ENCODE data around the gene ITK.

The ITK gene

GRCh38 chr5:157271740-157272271 lies 91.2 kb downstream of the ITK start:
- no peak for TF ChIP-seq Cebpa-rat (IDR thresholded peaks at IDR 0.05)
- Histone ChIP-seq H3K4me3 (peak overlapping the region in 7 of 10 experiments; percentile 4 to 39 (median 27); a peak in 8 of 20 replicates), H3K9me3 (replicated peaks in 1 of 11) (peaks cover 0 to 13% (median 9%) of the 10 kb centered on the region in 11 experiments; a peak in 12 of 22 replicates), H3K9ac (peak overlapping the region; percentile 46 to 95 (median 71); a peak in 21 of 22 replicates), H3K36me3 (peaks cover 0 to 42% (median 5%) of the 10 kb centered on the region in 11 experiments; a peak in 9 of 22 replicates), H4K20me1 (peaks cover 0 to 20% (median 8%) of the 10 kb centered on the region in 11 experiments; a peak in 9 of 22 replicates), H3K27ac (peak overlapping the region; percentile 48 to 96 (median 81)), H3K27me3 (no peaks in the 10 kb centered on the region), H3K4me2 (peak overlapping the region; percentile 83 to 100 (median 95)), H3K4me1 (peaks cover 68 to 83% (median 72%) of the 10 kb centered on the region in 10 experiments)

GRCh38 chr5:157273131-157273556 lies 92.5 kb downstream of the ITK start:
- H3K4me2 ChIP-seq: peak overlapping the region; percentile 83 to 100 (median 95)
- peak overlapping the region; percentile 46 to 95 (median 71); a peak in 20 of 22 replicates for H3K9ac ChIP-seq
- H3K36me3 ChIP-seq: peaks cover 0 to 54% (median 6%) of the 10 kb centered on the region in 11 experiments; a peak in 9 of 22 replicates
- H3K9me3 ChIP-seq (replicated peaks in 1 of 11): peaks cover 0 to 13% (median 9%) of the 10 kb centered on the region in 11 experiments; a peak in 12 of 22 replicates
- H3K27me3 ChIP-seq: no peaks in the 10 kb centered on the region
- peaks cover 0 to 8% (median 0%) of the 10 kb centered on the region in 11 experiments; a peak in 5 of 22 replicates for H4K20me1 ChIP-seq
- peak overlapping the region in 5 of 10 experiments; percentile 16 to 23 (median 21); a peak in 5 of 20 replicates for H3K4me3 ChIP-seq
- peak overlapping the region; percentile 30 to 96 (median 81); a peak in 21 of 22 replicates for H3K27ac ChIP-seq
- H3K4me1 ChIP-seq: peaks cover 54 to 79% (median 61%) of the 10 kb centered on the region in 10 experiments
- TF ChIP-seq Cebpa-rat (IDR thresholded peaks at IDR 0.05): peak in 2 of 11 experiments; percentile 39 to 41; a peak in 2 of 22 replicates

DNA sequence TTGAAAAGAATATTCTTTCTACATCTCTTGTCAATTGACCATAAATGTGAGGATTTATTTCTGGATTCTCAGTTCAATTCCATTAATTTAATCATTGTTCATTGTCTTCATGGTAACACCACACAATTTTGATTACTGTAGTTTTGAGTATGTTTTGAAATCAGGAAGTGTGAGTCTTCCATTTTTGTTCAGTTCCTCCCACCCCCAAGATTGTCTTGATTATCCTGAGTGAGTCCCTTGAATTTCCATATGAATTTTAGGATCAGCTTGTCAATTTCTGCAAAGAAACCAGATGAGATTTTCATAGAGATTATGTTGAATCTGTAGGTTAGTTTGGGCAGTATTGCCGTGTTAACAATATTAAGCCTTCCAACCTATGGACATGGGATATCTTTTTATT lies 94.8 kb downstream of the ITK start:
- no peak overlapping the region; a peak in 1 of 22 replicates for H3K4me2 ChIP-seq
- H3K9ac ChIP-seq: no peak overlapping the region
- H3K27me3 ChIP-seq: no peaks in the 10 kb centered on the region
- no peak overlapping the region for H3K27ac ChIP-seq
- TF ChIP-seq Cebpa-rat (IDR thresholded peaks at IDR 0.05): no peak
- H4K20me1 ChIP-seq: peaks cover 0 to 22% (median 0%) of the 10 kb centered on the region in 11 experiments; a peak in 5 of 22 replicates
- no peak overlapping the region for H3K4me3 ChIP-seq
- H3K36me3 ChIP-seq: peaks cover 0 to 46% (median 6%) of the 10 kb centered on the region in 11 experiments; a peak in 7 of 22 replicates
- peaks cover 41 to 64% (median 50%) of the 10 kb centered on the region in 10 experiments for H3K4me1 ChIP-seq
- H3K9me3 ChIP-seq (replicated peaks in 1 of 11): peaks cover 0 to 13% (median 9%) of the 10 kb centered on the region in 11 experiments; a peak in 12 of 22 replicates

GRCh38 chr5:157278319-157279037 lies 97.8 kb downstream of the ITK start:
- H3K36me3 ChIP-seq: peaks cover 0 to 60% (median 6%) of the 10 kb centered on the region in 11 experiments; a peak in 7 of 22 replicates
- H3K27me3 ChIP-seq: no peaks in the 10 kb centered on the region
- H4K20me1 ChIP-seq: peaks cover 0 to 44% (median 7%) of the 10 kb centered on the region in 11 experiments; a peak in 12 of 22 replicates
- H3K27ac ChIP-seq: no peak overlapping the region
- peaks cover 26 to 54% (median 36%) of the 10 kb centered on the region in 10 experiments for H3K4me1 ChIP-seq
- H3K9ac ChIP-seq: no peak overlapping the region
- TF ChIP-seq Cebpa-rat (IDR thresholded peaks at IDR 0.05): no peak
- H3K4me3 ChIP-seq: no peak overlapping the region
- no peak overlapping the region for H3K4me2 ChIP-seq
- H3K9me3 ChIP-seq (replicated peaks in 1 of 11): peaks cover 0 to 16% (median 10%) of the 10 kb centered on the region in 11 experiments; a peak in 12 of 22 replicates

GRCh38 chr5:157279605-157280239 lies 99.1 kb downstream of the ITK start:
- peak overlapping the region in 7 of 11 experiments; percentile 18 to 55 (median 24); a peak in 11 of 22 replicates for H3K4me2 ChIP-seq
- peaks cover 0 to 9% (median 3%) of the 10 kb centered on the region in 11 experiments; a peak in 11 of 22 replicates for H3K9me3 ChIP-seq (replicated peaks in 1 of 11)
- no peak overlapping the region for H3K9ac ChIP-seq
- no peak overlapping the region for H3K4me3 ChIP-seq
- H3K36me3 ChIP-seq: peaks cover 0 to 56% (median 4%) of the 10 kb centered on the region in 11 experiments; a peak in 10 of 22 replicates
- H4K20me1 ChIP-seq: peaks cover 0 to 55% (median 9%) of the 10 kb centered on the region in 11 experiments; a peak in 12 of 22 replicates
- H3K27me3 ChIP-seq: no peaks in the 10 kb centered on the region
- H3K4me1 ChIP-seq: peaks cover 24 to 55% (median 36%) of the 10 kb centered on the region in 10 experiments
- peak in 8 of 11 experiments; percentile 30 to 91 (median 78); a peak in 13 of 22 replicates for TF ChIP-seq Cebpa-rat (IDR thresholded peaks at IDR 0.05)
- H3K27ac ChIP-seq: peak overlapping the region in 2 of 11 experiments; percentile 10 to 25; a peak in 1 of 22 replicates

DNA sequence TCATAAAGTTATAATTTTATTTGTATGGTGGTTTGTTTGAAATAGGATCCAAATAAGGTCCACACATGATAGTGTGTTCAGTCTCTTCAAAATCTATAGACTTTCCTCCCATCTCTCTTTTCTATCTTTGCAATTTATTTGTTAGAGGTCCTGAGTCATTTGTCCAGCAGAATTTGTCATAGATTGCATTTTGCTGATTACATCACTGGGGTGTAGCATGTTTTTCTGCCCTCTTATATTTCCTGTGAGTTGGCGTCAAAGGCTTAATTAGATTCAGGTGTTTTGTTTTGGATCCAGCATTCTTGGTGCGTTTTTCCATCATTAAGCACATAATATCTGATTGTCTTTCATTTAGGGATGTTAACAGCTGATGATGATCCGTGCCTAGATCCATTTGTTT lies 100.3 kb downstream of the ITK start:
- Histone ChIP-seq H3K36me3 (peaks cover 8 to 65% (median 13%) of the 10 kb centered on the region in 11 experiments; a peak in 21 of 22 replicates), H3K27ac (peak overlapping the region in 1 of 11 experiments; percentile 15; a peak in 1 of 22 replicates), H3K9ac (no peak overlapping the region)

GRCh38 chr5:157282150-157282549 lies 101.5 kb downstream of the ITK start:
- H3K27me3 ChIP-seq: no peaks in the 10 kb centered on the region
- no peak for TF ChIP-seq Cebpa-rat (IDR thresholded peaks at IDR 0.05)
- H3K27ac ChIP-seq: no peak overlapping the region
- no peak overlapping the region for H3K4me3 ChIP-seq
- H3K9ac ChIP-seq: no peak overlapping the region
- peaks cover 24 to 45% (median 34%) of the 10 kb centered on the region in 10 experiments for H3K4me1 ChIP-seq
- H4K20me1 ChIP-seq: peaks cover 0 to 72% (median 9%) of the 10 kb centered on the region in 11 experiments; a peak in 12 of 22 replicates
- peak overlapping the region in 8 of 11 experiments; percentile 1 to 45 (median 13); a peak in 7 of 22 replicates for H3K4me2 ChIP-seq
- peaks cover 17 to 63% (median 21%) of the 10 kb centered on the region in 11 experiments for H3K36me3 ChIP-seq
- H3K9me3 ChIP-seq (replicated peaks in 1 of 11): peaks cover 0 to 7% (median 0%) of the 10 kb centered on the region in 11 experiments; a peak in 2 of 22 replicates

More for the DNA sequence above, 100.3 kb downstream of the ITK start:
- Histone ChIP-seq H3K4me1 (peaks cover 24 to 55% (median 36%) of the 10 kb centered on the region in 10 experiments), H3K4me3 (no peak overlapping the region), H3K9me3 (replicated peaks in 1 of 11) (peaks cover 0 to 7% (median 0%) of the 10 kb centered on the region in 11 experiments; a peak in 2 of 22 replicates), H3K4me2 (peak overlapping the region in 3 of 11 experiments; percentile 11 to 18 (median 18); a peak in 1 of 22 replicates), H4K20me1 (peaks cover 0 to 67% (median 9%) of the 10 kb centered on the region in 11 experiments; a peak in 12 of 22 replicates), H3K27me3 (no peaks in the 10 kb centered on the region)
- TF ChIP-seq Cebpa-rat (IDR thresholded peaks at IDR 0.05): no peak

DNA sequence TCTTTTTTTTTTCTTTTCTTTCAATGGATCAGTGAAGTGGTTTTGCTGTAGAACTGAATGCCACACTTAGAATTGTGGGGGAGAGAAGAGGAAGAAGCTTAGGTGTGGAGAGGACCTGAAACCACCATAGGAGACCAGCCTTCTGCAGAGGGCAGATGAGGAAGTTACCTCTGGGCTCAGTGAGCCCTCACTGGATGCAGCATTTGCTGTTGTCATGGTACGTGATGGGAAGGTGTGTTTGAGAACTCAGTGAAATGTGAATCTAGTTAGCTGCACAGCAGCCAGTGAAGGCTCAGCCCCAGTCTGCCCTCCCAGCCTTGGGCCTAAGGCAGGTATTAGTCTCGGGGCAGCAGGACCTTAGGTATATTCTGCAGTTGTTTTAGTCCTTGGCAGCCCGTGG lies 102.8 kb downstream of the ITK start:
- Histone ChIP-seq H3K36me3 (peaks cover 30 to 67% (median 34%) of the 10 kb centered on the region in 11 experiments), H3K27ac (no peak overlapping the region), H3K9ac (no peak overlapping the region), H3K27me3 (no peaks in the 10 kb centered on the region), H3K4me1 (peaks cover 24 to 40% (median 33%) of the 10 kb centered on the region in 10 experiments), H3K9me3 (replicated peaks in 1 of 11) (peaks cover 0 to 7% (median 0%) of the 10 kb centered on the region in 11 experiments; a peak in 2 of 22 replicates), H4K20me1 (peaks cover 0 to 68% (median 9%) of the 10 kb centered on the region in 11 experiments; a peak in 11 of 22 replicates), H3K4me3 (no peak overlapping the region), H3K4me2 (peak overlapping the region in 10 of 11 experiments; percentile 8 to 45 (median 22); a peak in 12 of 22 replicates)
- TF ChIP-seq Cebpa-rat (IDR thresholded peaks at IDR 0.05): no peak
